Stimulated activated CD4-positive, alpha-beta T cell treated with anti-CD3 and anti-CD28 coated beads, Interleukin-12 subunit alpha, Interleukin-12 subunit beta, amount 100 ng/mL, for 48 hours (primary cell): Measurements from ENCODE around the gene ST6GALNAC2.
"Not testable (repeated sequence)": the region's sequence is repeated elsewhere in the genome, so short reads cannot be mapped to it uniquely, and the experiment has no call there.

Source experiments
- DNase-seq, 3 donors: peaks; one replicate each; pipeline ENCODE4 v3.0.0-alpha.2; 2020; ENCODE audit warnings: low read depth in 2 of 3, low spot score in 1 of 3

ST6GALNAC2 gene

GRCh38 chr17:76585649-76586593, at the start of gene ST6GALNAC2:
ST6GALNAC2 (minus strand) TSS chr17:76585860; CDS start chr17:76585808, 52 bp downstream.
- peak in 1 of 3 donors; percentile 25 for DNase-seq

GRCh38 chr17:76635039-76635438, 49.4 kb upstream of the ST6GALNAC2 start:
- no peak for DNase-seq

- no peak for DNase-seq
These were observed 48.1 kb upstream of the ST6GALNAC2 start for GRCh38 chr17:76633628-76634328.

- no peak for DNase-seq
These were observed 46.3 kb upstream of the ST6GALNAC2 start for GRCh38 chr17:76631821-76632565.

GRCh38 chr17:76630151-76630550, 44.5 kb upstream of the ST6GALNAC2 start:
- DNase-seq, result no peak

- no peak for DNase-seq
These were observed 41.9 kb upstream of the ST6GALNAC2 start for GRCh38 chr17:76627510-76627909.

GRCh38 chr17:76626442-76626841, 40.8 kb upstream of the ST6GALNAC2 start:
- DNase-seq, result no peak

GRCh38 chr17:76625496-76625895, 39.8 kb upstream of the ST6GALNAC2 start:
- DNase-seq, result no peak

GRCh38 chr17:76623271-76624146, 37.8 kb upstream of the ST6GALNAC2 start:
- peak; percentile 63 to 76 (median 74) for DNase-seq

- DNase-seq, result no peak
These were observed 32.2 kb upstream of the ST6GALNAC2 start for GRCh38 chr17:76617838-76618237.

GRCh38 chr17:76614912-76615617, 29.4 kb upstream of the ST6GALNAC2 start:
- no peak for DNase-seq

GRCh38 chr17:76614064-76614759, 28.6 kb upstream of the ST6GALNAC2 start:
- DNase-seq, result not testable (repeated sequence)

- no peak for DNase-seq
These were observed 27.6 kb upstream of the ST6GALNAC2 start for GRCh38 chr17:76612977-76613851.

- no peak for DNase-seq
These were observed 26.8 kb upstream of the ST6GALNAC2 start for GRCh38 chr17:76612465-76612864.

- DNase-seq, result no peak
These were observed 26.1 kb upstream of the ST6GALNAC2 start for GRCh38 chr17:76611758-76612157.

- DNase-seq, result not testable (repeated sequence)
These were observed 25.6 kb upstream of the ST6GALNAC2 start for GRCh38 chr17:76611080-76611749.

GRCh38 chr17:76606685-76607084, 21.0 kb upstream of the ST6GALNAC2 start:
- not testable (repeated sequence) for DNase-seq

GRCh38 chr17:76601065-76601464, 15.4 kb upstream of the ST6GALNAC2 start:
- no peak for DNase-seq
